Forelimb muscle (tissue), 1 donor: Measurements from ENCODE around the gene CTCF. TPM values are rescaled to one million over a fixed set of nuclear protein-coding genes. Genes with fewer than 3 reads are reported as not detected.
"Not testable (repeated sequence)": the region's sequence is repeated elsewhere in the genome, so short reads cannot be mapped to it uniquely, and the experiment has no call there.

ENCODE experiments used
- DNase-seq: peaks from one replicate; pipeline ENCODE4 v3.0.0-alpha.2; 2013; ENCODE audit warnings: low read depth
- polyA plus RNA-seq: library from polyadenylated mRNA; unstranded; fragments of 120-200 nt; gene quantifications from one replicate; pipeline ENCODE4 v1.2.1, GENCODE V29; 2013; ENCODE audit not compliant: insufficient read length

The CTCF gene, protein sequence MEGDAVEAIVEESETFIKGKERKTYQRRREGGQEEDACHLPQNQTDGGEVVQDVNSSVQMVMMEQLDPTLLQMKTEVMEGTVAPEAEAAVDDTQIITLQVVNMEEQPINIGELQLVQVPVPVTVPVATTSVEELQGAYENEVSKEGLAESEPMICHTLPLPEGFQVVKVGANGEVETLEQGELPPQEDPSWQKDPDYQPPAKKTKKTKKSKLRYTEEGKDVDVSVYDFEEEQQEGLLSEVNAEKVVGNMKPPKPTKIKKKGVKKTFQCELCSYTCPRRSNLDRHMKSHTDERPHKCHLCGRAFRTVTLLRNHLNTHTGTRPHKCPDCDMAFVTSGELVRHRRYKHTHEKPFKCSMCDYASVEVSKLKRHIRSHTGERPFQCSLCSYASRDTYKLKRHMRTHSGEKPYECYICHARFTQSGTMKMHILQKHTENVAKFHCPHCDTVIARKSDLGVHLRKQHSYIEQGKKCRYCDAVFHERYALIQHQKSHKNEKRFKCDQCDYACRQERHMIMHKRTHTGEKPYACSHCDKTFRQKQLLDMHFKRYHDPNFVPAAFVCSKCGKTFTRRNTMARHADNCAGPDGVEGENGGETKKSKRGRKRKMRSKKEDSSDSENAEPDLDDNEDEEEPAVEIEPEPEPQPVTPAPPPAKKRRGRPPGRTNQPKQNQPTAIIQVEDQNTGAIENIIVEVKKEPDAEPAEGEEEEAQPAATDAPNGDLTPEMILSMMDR
- 35.8 TPM for polyA plus RNA-seq

- peak; percentile 68 for DNase-seq
These were observed at the start of gene CTCF for GRCh38 chr16:67562526-67562917. Gene CTCF (plus strand): TSS chr16:67562526. CDS start chr16:67610833, 48,307 bp downstream.

GRCh38 chr16:67513892-67514291, 48.4 kb upstream of the CTCF start:
- not testable (repeated sequence) for DNase-seq

GRCh38 chr16:67514382-67514828, 47.9 kb upstream of the CTCF start:
- peak; percentile 72 for DNase-seq

DNA sequence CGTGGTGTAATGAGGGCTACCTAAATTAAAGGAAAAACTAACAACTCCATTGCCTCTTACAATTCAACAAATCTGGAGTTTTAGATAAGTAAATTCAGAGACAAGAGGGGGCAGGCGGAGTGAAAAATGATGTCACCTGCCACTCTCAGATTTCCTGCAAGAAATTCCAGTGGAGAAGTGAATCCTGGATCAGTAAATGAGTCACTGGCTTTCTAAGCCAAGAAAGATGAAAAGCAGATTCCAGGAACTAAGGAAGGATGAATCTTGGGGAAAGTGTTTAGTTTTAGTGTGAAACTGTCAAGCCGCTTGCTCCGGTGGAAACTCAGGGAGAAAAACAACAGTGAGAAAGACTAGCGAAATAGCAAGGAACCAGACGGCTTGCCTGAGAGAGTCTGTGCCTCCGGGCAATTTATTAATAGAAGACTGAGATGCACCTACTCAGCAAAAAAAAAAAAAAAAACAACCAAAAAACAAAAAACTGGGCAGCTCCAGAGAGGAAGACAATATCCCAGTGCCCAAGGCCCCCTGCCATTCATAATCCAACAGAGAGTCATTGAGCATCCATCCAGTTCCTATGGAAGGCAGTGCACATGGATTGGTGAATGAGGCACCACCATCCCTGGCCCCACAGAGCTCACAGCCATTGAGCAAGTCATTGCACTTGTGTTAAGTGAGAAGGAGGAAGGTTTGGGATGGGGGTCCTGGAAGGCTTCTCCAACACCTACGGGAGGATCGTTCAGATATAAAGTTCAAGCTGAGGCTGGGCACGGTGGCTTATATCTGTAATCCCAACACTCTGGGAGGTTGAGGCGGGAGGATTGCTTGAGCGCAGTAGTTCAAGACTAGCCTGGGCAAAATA, 45.8 kb upstream of the CTCF start:
- no peak for DNase-seq

DNA sequence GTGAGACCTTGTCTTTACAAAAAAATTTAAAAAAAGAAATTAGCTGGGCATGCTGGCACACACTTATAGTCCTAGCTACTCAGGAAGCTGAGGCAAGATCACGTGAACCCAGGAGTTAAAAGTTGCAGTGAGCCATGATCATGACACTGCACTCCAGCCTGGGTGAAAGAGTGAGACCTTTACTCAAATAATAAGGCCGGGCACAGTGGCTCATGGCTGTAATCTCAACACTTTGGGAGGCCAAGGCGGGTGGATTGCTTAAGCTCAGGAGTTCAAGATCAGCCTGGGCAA, 45.2 kb upstream of the CTCF start:
- DNase-seq = no peak

GRCh38 chr16:67517661-67518423, 44.5 kb upstream of the CTCF start:
- DNase-seq = no peak

DNA sequence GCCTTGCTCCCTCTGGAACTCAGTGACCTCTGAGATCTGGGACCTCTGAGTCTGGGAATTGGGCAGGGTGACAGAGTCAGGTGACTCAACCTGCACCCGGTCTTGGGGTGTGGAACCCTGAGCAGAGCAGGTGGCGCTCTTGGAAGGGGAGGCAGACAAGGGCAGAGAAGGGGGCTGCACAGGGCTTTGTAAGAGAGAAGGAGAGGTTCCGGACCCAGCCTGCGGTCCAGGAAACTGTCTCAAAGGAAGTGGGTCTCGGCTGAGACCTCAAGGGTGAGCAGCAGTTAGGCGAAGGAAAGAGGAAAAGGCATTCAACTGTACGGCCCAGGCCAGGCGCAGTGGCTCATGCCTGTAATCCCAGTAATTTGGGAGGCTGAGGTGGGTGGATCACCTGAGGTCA, 43.6 kb upstream of the CTCF start:
- no peak for DNase-seq

- no peak for DNase-seq
These were observed 43.1 kb upstream of the CTCF start for GRCh38 chr16:67519242-67519641.

DNA sequence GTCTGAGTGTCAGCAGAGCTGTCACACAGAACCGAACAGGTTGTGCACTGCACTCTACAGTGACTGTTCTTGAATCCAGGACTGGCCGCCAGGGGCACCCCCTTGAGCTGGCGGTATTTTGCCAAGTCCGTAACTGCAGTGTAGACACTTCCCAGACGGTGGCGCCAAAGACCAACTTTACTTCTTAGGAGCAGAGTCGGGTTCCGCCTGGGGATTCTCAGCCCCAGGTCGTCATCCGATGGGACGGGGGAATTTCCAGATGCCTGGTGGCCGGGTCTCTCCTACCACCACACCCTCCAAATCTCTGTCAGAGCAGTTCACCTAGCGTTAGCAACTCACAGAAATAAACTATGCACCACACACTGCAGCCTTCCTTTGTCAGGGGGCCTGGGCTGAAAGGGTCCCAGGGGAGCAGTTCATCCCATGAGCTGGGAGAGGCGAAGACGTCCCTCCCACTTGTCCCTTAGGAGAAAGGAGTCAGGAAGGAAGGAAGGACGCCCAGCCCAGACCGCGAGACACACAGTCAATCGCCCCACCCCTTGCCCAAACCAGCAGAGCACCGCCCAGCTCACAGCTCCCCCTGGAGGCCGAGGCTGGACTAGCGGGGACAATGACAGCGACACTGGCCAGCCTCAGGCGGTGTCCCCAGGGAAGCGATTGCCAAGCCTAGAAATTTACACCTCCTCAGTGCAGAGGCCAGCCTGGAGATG, 41.1 kb upstream of the CTCF start:
- peak; percentile 87 for DNase-seq

DNA sequence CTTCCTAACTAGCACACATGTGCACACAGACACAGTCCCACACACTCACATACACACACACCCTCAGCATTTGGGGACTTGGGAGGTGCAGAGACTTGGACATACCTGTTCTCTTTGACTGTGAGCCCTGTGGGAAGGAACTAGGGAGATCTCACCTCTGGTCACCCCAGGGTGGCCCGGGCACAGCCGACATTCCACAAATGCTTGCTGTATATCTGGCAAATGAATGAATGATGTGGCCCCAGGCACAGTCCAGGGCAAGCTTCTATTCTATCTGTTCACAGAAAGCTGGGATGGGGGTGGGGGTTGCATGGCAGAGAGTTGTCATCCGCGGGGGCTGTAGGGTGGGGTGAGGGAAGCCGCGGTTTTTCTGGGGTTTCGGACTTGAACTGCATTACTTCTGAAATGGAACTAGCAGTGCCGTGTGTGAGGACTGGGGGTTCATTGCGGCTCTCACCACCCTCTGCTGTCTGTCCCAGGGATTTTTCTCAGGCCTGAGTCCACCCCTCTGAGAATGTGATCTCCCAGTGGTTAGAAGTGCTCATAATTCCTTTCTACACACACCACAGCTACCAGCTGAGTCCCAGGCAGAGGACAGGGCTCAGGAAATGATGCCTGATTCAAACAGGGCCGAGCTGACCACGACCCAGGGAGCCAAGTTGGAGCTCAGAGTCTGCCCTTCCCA, 37.0 kb upstream of the CTCF start:
- no peak for DNase-seq

DNA sequence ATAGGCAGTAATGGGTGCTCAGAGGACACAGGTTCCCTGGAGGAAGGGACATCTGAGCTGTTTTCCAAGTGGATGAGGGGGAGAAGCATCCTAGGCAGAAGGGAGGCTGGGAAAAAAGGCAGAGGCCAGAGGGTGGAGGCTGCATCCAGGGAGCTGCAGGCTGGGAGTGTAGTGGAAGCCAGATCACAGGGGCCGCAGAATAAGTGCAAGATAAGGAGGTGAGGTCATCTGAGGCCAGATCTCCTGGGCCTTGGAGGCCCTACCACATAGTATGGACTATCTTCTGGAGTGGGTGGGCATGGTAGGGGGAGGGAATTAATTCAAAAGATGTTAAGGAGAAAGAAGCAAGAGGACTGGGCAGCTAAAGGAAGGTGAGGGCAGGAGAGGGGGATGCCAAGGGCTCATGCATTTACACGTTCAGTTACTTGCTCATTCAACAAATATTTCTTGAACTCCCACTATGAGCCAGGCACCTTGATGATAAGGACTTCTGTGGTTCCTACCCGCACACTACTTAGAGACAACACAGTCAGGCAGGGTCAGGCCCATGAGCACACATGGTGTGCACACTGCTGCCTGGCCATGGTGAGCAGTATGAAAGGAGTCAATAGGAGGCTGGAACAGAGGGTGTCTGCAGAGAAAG, 36.1 kb upstream of the CTCF start:
- DNase-seq = no peak

DNA sequence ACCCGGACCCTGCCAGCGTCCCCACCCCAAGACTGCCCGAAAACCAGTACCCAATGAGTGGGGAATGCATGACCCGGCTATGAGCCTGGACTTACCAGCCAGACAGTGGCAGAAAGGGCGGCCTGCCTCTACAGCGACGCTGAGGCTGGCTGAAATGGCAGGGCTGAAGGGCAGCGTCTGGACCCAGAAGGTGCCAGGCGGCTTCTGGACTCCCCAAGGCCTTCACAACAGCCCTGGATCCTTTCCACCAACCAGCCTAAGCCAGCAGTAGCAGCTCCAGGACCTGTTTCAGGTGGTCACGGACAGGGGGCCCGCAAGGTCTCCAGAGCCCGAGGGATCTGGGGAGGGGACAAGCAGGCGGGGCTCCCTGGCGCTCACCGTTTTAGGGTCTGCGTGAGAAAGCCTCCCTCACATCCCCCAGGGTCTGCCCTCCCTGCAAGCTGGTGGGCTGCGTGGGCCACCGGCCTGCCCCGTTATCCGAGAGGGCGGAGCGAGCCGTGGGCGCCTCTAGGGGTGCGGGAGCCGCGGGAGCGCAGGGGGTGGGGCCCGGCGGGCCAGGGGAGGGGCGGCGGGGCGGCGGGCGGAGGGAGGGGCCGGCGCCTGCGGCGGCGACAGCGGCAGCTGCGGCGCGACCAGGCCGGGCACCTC, 34.0 kb upstream of the CTCF start, which contains the start of gene RIPOR1:
Gene RIPOR1 (plus strand): TSS at position 608 of the 648 bp plus-strand sequence. CDS start 9,618 bp downstream, outside the sequence.
- no peak for DNase-seq

GRCh38 chr16:67528870-67529581, 33.3 kb upstream of the CTCF start:
- no peak for DNase-seq

- DNase-seq = no peak
These were observed 32.7 kb upstream of the CTCF start for GRCh38 chr16:67529582-67530012.

DNA sequence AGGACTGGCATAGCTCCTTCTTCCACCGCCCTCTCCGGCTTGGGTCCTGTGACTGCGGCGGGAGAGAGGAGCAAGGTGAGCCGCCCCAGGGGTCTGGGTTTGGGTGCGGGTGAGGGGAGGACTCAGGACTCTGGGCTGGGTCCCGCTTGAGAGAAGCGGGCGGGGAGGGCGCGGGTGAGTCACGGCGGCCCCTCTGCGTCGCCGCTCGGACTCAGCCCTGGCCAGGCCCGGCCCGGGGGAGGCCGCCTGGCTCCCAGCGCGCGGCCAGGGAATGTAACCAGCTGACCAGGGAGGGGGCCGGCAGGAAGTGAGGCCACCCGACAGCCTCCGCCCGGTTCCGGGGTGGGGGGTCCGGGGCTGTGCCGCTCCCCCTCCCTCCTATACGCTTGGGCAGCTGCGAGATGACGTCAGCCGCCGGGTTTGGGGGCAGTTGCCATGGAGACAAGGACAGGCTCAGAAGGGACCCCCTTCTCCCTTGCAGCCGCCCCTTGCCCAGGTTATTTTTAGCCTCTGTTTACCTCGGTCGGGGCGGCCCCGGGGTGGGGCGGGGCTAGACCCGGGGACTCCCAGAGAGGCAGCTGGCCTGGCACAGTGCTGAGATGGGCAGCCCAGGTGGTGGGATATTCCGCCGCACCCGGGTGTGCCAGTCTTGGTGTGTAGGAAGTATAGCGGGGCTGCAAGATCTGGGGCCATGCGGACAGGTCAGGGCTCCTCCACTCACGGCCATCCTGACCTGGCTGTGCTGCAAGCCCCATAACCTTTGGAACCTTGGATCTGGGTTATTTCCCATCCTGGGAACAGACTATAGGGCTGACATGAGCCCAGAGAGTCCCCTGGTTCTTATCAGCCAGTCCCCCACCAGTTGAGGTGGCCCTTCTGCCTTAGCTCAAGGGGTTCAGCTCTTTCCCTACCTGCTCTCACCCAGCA, 32.0 kb upstream of the CTCF start:
- no peak for DNase-seq

DNA sequence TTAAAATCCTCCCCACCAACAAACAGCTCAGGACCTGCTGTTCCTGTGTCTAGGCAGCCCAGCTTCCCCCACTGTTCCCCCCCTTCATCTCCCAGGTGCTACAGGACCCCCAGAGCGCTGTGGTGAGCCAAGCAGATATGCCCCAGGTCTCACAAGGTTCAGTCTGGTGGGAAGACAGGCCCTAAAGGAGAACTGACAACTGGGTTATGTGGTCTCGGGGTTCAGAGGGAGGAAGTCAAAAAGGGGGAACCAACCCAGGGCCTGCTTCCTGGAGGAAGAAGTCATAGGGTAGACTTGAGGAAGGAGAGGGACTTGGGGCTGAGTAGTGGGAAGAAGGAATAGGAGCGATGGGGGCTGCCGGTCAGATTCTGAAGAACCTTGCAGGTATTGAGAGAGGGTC, 31.1 kb upstream of the CTCF start:
- no peak for DNase-seq

DNA sequence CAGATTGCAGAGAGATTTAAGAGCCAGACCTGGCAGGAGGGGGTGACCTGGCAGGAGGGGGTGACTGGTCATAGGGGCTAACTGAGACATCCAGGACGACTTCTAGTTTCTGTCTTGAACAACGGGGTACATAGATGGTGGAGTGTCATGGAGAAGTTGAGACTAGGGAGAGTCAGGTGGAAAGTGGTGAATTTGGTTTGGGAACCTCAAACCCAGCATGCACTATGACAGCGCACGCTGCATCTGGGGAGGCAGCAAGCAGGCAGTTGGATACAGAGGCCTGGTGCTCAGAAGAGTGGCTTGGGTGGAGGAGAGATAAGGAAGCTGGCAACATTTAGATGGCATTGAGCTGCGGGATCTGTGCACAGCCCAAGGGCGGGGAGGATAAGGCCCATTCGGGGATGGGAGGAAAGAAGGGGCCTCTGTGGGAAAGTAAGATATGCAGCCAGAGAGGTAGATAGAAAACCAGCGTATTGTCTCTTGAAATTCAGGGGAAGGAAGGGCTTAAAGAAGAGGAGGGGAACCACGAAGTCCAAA, 29.2 kb upstream of the CTCF start:
- DNase-seq = no peak
